Osteoblast (primary cell): ENCODE measurements around the gene IRF8. TPM values are rescaled to one million over a fixed set of nuclear protein-coding genes. Genes with fewer than 3 reads are reported as not detected.

Source experiments
- DNase-seq: peaks from one replicate; pipeline ENCODE4 v3.0.0; 2011; ENCODE audit warnings: low spot score, mixed read lengths; ENCODE audit not compliant: insufficient read length; ENCODE audit errors: missing footprints
- H2AFZ ChIP-seq: 2 replicates; pipeline ENCODE4 v1.6.0; 2011; ENCODE audit warnings: mild to moderate bottlenecking, low read length
- H3K27ac ChIP-seq: 2 replicates; pipeline ENCODE4 v1.5.1; 2011; ENCODE audit warnings: mild to moderate bottlenecking, low read depth, low read length, moderate library complexity
- H3K27me3 ChIP-seq: 2 replicates; pipeline ENCODE4 v1.6.0; 2012; ENCODE audit warnings: mild to moderate bottlenecking, control low read depth, inconsistent platforms, low read length, moderate library complexity; ENCODE audit not compliant: insufficient read depth
- H3K36me3 ChIP-seq: 2 replicates; pipeline ENCODE4 v1.5.1; 2011; ENCODE audit warnings: mild to moderate bottlenecking, low read length, control low read depth, moderate library complexity; ENCODE audit not compliant: insufficient read depth
- H3K4me1 ChIP-seq: 2 replicates; pipeline ENCODE4 v1.5.1; 2011; ENCODE audit warnings: mild to moderate bottlenecking, low read length, control low read depth, moderate library complexity; ENCODE audit not compliant: insufficient read depth
- H3K4me2 ChIP-seq: 2 replicates; pipeline ENCODE4 v1.6.0; 2011; ENCODE audit warnings: mild to moderate bottlenecking, low read length; ENCODE audit not compliant: insufficient read depth
- H3K4me3 ChIP-seq: fragments of 200-600 bp; sonication (generic); 3 replicates; pipeline ENCODE4 v1.5.1; 2012; ENCODE audit warnings: mild to moderate bottlenecking, low read length, inconsistent platforms; ENCODE audit not compliant: insufficient read depth
- H3K79me2 ChIP-seq: 2 replicates; pipeline ENCODE4 v1.6.0; 2012; ENCODE audit warnings: mild to moderate bottlenecking, low read length, control low read depth, inconsistent platforms; ENCODE audit not compliant: insufficient read depth
- H3K9me3 ChIP-seq: 2 replicates; pipeline ENCODE4 v1.5.1; 2011; ENCODE audit warnings: low read depth, low read length, control low read depth
- H4K20me1 ChIP-seq: 2 replicates; pipeline ENCODE4 v1.6.0; 2012; ENCODE audit warnings: mild to moderate bottlenecking, low read length, control low read depth; ENCODE audit not compliant: insufficient read depth
- total RNA-seq: library from RNA; depleted of rRNA; stranded (reverse); fragments of >200 nt; gene quantifications from 2 replicates; pipeline ENCODE4 v1.2.3, GENCODE V29; 2012
- TF ChIP-seq, protein P1 (sequence below): IDR thresholded peaks from 2 replicates; pipeline ENCODE4 v1.5.1; 2011; ENCODE audit warnings: mild to moderate bottlenecking, low read depth, low read length, moderate library complexity; ENCODE audit errors: extremely low read depth

IRF8 gene
- total RNA-seq, 1 donor = 0.36 TPM

DNA sequence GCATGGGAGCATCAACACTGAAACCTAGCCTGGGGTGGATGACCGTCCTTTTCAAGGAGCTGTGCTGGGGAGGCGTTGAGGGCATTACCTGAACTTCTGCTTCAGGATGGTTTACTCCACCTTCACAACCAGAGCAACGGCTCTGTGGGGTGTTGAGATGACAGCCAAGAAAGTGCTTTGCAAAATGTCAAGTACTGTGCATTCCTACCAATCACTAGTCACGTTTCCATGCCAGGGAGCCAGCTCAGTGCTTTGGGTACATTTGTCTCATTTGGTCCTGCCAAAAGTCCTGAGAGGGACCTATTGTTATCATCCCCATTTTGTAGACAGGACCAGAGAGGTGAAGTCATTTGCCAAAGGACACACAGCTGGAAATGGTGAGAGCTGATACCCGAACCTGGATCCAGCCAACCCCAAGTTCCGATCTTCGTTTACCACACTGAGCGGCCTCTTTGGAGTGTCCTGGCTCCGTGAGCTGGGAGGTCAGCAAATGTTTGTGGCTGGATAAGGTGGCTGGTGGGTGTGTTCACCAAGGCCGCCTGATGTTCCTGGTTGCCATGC is 61.6 kb downstream of the IRF8 start:
- Histone ChIP-seq H3K27ac (no peak overlapping the region), H2AFZ (no peak overlapping the region), H3K4me1 (no peaks in the 10 kb centered on the region), H3K9me3 (no peaks in the 10 kb centered on the region), H3K79me2 (no peaks in the 10 kb centered on the region), H3K4me2 (no peak overlapping the region), H3K27me3 (peaks cover 5% of the 10 kb centered on the region), H3K36me3 (no peaks in the 10 kb centered on the region), H3K4me3 (no peak overlapping the region), H4K20me1 (no peaks in the 10 kb centered on the region)
- TF ChIP-seq, protein P1, sequence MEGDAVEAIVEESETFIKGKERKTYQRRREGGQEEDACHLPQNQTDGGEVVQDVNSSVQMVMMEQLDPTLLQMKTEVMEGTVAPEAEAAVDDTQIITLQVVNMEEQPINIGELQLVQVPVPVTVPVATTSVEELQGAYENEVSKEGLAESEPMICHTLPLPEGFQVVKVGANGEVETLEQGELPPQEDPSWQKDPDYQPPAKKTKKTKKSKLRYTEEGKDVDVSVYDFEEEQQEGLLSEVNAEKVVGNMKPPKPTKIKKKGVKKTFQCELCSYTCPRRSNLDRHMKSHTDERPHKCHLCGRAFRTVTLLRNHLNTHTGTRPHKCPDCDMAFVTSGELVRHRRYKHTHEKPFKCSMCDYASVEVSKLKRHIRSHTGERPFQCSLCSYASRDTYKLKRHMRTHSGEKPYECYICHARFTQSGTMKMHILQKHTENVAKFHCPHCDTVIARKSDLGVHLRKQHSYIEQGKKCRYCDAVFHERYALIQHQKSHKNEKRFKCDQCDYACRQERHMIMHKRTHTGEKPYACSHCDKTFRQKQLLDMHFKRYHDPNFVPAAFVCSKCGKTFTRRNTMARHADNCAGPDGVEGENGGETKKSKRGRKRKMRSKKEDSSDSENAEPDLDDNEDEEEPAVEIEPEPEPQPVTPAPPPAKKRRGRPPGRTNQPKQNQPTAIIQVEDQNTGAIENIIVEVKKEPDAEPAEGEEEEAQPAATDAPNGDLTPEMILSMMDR = no peak
- DNase-seq = no peak

DNA sequence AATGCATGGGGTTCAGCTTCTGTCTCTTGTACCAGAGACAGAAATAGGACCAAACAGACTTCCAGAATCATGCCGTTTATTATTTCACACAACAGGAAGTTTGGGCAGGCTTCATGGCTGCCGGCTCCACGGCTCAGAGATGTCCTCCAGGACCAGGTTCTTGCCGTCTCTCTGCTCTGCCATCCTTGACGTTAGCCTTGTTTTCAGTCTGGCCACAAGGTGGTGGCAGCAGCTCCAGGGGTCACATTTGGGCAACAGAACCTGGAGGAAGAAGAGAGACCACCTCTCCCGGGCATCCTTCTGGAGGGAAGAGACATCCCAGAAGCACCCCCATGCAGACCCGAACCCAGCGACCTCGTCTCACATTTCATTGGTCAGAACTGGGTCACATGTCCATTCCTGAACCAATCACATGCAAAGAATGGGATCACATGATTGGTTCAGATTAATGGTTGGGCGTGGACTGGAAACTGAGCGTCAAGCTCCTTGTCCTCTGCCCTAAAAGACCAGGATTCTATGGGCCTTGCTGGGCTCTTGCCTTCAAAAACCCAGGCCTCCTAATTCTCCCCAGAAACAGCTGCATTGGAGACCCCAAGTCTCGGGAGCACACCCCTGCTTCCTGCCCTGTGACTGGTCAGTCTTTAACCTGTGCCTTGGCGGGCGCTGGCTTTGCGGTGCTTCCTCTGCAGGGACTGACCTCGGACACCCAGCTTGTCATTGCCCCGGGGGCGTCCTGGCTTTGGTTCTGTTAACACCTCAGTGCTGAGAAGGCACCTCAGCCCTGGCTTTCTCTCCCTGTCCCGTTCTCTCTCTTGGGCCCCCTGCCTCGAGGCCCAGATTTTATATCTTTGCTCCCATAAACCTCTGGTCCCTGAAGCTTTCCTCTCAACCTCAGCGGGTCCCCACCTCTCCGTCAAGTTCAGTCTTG is 63.3 kb downstream of the IRF8 start:
- no peak for DNase-seq
- H3K27ac ChIP-seq = no peak overlapping the region
- no peaks in the 10 kb centered on the region for H3K36me3 ChIP-seq
- H3K79me2 ChIP-seq = no peaks in the 10 kb centered on the region
- TF ChIP-seq, protein P1 = no peak
- no peaks in the 10 kb centered on the region for H3K9me3 ChIP-seq
- no peak overlapping the region for H3K4me3 ChIP-seq
- H4K20me1 ChIP-seq = no peaks in the 10 kb centered on the region
- no peak overlapping the region for H2AFZ ChIP-seq
- H3K4me1 ChIP-seq = no peaks in the 10 kb centered on the region
- peaks cover 8% of the 10 kb centered on the region for H3K27me3 ChIP-seq
- H3K4me2 ChIP-seq = no peak overlapping the region

DNA sequence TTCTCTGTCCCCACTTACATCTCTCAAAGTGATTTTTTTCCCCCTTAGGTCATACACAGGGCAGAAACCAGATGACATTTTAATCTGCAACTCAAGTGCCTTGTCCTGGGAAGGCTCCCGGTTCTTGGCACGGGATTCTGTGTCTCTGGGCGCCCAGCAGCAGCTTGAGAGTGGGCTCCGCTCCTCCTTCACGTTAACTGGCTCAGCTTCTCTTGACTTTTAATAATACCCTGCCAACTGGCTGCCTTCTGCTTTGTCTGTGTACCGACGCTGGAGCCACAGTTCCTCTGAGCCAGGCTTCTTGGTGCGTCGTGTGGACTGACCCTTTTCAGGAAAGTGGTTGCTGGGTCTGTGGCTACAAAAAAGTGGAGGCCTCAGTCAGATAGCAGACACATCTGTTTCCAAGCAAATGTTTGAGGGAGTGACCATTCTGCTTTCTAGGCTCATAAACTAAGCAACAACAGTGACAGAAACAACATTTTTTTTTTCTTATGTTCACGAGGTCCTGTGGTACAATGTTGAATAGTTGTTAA is 64.9 kb downstream of the IRF8 start:
- Histone ChIP-seq H3K27me3 (peaks cover 13% of the 10 kb centered on the region), H3K79me2 (no peaks in the 10 kb centered on the region), H3K27ac (no peak overlapping the region), H3K9me3 (no peaks in the 10 kb centered on the region), H3K4me1 (no peaks in the 10 kb centered on the region), H3K4me3 (no peak overlapping the region), H3K4me2 (no peak overlapping the region), H2AFZ (no peak overlapping the region), H3K36me3 (no peaks in the 10 kb centered on the region), H4K20me1 (no peaks in the 10 kb centered on the region)
- TF ChIP-seq, protein P1 = no peak
- DNase-seq = no peak

DNA sequence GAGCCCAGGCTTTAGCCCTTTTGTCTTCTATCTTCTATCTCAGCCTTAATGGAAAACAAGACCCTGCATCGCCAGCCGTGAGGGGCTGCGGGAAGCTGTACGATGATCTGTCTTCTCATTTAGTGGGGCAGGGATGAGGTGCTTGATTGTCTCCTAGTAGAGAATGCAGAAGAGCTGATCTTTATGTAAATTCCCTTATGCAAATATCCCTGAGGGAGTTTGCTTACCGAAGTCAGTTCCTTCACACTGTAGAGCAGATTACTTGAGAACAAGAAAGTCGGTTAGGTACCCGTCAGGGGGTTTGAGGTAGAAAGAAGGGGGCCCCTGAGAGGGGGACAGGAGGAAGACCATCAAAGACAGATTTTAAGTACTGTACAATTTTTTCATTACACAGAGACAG is 66.2 kb downstream of the IRF8 start:
- peaks cover 2% of the 10 kb centered on the region for H3K4me1 ChIP-seq
- no peaks in the 10 kb centered on the region for H4K20me1 ChIP-seq
- H3K27ac ChIP-seq = no peak overlapping the region
- H3K79me2 ChIP-seq = no peaks in the 10 kb centered on the region
- peaks cover 13% of the 10 kb centered on the region for H3K27me3 ChIP-seq
- no peak overlapping the region for H2AFZ ChIP-seq
- no peaks in the 10 kb centered on the region for H3K9me3 ChIP-seq
- TF ChIP-seq, protein P1 = no peak
- no peak overlapping the region for H3K4me2 ChIP-seq
- no peaks in the 10 kb centered on the region for H3K36me3 ChIP-seq
- no peak overlapping the region for H3K4me3 ChIP-seq
- DNase-seq = no peak
